Measurements from ENCODE around the gene PUM2.
"Not testable (repeated sequence)": the region's sequence is repeated elsewhere in the genome, so short reads cannot be mapped to it uniquely, and the experiment has no call there.

PUM2 gene

DNA sequence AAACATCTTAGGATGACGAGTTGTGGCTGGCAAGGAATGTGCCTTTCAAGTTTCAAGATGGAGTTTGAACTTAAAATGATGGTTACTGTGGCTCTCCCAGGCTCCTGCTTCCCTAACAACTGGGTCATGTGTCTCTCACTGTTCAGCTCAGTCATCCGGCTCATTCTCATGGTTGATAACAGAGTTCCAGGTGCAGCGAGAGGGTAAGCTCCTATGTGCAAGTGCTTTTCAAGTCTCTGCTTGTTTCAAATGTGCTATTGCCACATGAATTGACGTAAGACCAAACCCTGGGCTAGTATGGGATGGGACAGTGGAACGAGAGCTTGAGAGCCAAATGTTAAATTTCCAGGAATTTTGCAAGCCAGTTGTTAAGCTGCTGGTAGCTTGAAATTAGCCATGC, 19.5 kb upstream of the PUM2 start:
- DNase-seq, result no peak

DNA sequence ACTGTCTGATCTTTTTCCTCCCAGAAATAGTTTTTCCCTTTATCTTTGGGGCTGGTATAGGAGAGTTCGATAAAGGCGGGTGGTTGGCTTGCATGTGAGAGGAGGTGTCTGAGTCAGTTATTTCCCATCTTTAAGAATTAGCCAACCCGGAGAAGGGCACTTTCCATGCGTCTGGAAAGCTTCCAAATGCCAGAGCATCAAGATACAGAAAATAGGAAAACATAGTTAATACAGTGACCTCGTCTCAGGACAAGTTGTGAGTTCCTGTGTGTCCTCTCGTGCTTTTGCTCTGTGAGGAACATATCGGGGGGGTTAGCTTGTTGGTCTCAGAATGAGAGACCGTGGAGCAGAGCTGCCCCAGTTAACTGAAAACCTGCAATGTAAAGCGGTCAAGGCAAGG, 18.7 kb upstream of the PUM2 start:
- DNase-seq, result no peak

DNA sequence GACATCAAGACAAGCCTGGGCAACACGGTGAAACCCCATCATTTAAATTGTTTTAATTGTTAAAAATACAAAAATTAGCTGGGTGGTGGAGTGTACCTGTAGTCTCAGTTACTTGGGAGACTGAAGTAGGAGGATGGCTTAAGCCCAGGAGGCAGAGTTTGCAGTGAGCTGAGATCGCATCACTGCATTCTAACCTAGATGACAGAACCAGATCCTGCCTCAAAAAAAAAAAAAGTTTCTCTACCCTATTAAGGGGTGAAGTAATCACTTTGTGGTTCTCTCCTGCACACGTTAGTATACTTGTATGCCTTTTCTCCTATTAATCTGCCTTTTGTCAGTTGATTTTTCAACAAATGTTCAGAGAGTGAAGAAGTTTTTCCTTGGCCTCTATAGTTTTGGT, 18.1 kb upstream of the PUM2 start:
- no peak for DNase-seq

DNA sequence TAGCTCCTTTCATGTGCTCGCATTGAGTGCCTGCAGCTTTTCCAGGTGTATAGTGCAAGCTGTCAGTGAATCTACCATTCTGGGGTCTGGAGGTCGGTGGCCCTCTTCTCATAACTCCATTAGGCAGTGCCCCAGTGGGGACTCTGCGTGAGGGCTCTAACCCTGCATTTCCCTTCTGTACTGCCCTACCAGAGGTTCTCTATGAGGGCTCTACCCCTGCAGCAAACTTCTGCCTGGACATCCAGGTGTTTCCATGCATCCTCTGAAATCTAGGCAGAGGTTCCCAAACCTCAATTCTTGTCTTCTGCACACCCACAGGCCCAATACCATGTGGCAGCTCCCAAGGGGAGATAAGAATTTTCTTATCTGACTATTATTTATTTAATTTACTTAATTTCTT, 17.3 kb upstream of the PUM2 start:
- not testable (repeated sequence) for DNase-seq

DNA sequence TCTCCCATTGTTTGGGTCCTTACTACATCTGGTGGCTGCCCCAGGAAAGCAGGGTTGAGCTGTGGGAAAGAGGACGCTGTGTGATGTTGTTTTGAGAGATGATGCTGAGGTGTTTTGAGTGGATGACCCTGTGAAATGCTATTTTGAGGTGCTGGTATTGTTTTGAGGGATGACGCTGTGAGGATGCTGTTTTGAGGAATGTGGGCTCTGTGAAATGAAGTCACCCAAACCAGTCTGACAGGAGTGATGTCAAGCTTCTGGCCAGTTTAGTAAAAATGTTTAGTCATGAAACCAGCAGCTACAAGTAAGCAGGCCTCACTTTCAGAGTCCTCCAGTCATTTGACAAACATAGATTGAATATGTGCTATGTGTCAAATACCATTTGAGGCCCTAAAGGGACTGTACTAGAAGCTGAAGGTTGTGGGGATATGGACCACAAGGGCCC, 16.1 kb upstream of the PUM2 start:
- no peak for DNase-seq

DNA sequence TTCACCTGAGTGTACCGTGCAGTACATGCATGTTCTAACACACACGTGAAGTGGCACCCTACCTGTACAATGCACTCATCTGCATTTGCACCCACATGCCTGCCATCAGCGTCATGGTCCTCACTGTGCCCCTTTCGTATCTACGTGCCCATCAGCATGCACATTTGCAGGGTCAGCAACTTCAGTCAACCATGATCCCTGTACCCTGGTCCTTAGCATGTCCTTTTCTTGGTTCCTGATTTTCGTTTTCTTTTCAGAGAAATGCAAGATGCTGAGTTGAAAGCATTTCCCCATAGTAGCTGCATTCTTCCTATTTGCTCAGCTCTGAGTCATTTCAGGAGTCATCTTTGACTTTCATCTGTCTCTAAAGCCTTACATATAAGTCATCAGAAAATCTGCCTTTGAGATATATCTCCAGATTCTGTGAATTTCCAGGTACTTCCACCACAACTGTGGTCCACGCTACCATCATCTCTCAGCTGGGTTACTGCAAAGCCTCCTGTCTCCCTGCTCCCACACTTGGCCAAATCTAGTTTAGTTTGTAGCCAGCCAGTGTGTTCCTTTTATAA, 14.7 kb upstream of the PUM2 start:
- DNase-seq, result peak; percentile 89

DNA sequence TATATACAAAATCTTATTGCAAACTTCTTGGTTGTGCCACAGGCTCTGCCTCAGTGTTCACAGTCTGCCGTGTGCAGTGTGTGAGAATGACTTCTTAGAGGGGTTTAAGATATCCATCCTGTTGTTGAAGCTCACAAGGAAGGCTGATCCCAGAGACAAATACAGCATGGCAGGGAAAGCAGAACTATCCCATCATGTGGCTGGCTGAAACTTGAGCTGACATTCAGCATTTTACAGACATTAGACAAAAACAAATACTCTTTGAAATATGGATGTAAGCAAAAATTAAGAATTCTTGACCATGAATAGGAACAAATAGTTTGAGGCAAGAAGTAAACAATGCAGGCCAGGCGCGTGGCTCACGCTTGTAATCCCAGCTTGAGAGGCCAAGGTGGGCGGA, 12.9 kb upstream of the PUM2 start:
- DNase-seq, result no peak

DNA sequence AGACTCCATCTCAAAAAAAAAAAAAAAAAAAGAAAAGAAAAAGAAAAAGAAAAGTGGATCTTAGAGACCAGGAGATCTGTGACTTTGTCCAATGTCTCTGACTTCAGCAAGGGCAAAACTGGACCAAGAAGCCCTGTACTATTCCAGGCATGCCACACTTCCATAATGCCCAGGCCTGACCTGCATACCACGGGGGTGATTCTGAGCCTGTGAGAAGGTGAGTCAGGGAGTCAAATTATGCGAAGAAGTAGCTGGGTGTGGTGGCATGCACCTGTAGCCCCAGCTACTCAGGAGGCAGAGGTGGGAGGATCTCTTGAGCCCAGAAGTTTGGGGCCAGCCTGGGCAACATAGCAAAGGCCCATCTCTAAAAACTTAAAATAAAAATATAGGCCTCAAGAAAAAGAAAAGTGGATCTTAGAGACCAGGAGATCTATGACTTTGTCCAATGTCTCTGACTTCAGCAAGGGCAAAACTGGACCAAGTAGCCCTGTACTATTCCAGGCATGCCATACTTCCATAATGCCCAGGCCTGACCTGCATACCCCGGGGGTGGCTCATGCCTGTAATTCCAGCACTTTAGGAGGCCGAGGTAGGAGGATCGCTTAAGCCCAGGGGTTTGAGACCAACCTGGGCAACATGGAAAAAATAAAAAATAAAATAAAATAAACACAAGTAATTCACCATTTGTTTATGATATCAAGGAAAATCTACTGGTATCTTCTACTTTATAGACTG, 12.2 kb upstream of the PUM2 start:
- DNase-seq, result no peak

DNA sequence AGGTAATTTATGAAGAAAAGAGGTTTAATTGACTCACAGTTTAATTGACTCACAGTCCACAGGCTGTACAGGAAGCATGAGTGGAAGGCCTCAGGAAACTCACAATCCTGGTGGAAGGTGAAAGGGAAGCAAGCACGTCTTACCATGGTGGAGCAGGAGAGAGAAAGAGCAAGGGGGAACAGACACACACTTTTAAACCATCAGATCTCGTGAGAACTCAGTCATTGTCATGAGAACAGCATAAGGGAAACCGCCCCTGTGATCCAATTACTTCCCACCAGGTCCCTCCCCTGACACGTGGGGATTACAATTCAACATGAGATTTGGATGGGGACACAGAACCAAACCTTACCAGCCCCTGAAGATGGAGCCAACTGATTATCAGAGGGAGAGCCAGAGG, 11.2 kb upstream of the PUM2 start:
- peak; percentile 53 for DNase-seq

DNA sequence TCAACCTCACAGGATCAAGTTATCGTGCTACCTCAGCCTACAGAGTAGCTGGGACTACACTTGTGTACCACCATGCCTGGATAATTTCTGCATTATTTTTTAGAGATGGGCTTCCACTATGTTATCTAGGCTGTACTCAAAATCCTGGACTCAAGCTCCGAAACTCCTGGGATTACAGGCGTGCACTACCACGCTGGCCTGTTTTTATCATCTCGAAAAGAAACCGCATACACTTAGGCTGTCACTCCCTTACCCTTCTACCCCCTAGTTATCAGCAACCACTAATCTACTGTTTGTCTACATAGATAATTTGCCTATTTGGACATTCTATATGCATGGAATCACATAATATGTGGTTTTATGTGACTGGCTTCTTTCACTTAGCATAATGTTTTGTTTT, 8.5 kb upstream of the PUM2 start:
- DNase-seq, result no peak

DNA sequence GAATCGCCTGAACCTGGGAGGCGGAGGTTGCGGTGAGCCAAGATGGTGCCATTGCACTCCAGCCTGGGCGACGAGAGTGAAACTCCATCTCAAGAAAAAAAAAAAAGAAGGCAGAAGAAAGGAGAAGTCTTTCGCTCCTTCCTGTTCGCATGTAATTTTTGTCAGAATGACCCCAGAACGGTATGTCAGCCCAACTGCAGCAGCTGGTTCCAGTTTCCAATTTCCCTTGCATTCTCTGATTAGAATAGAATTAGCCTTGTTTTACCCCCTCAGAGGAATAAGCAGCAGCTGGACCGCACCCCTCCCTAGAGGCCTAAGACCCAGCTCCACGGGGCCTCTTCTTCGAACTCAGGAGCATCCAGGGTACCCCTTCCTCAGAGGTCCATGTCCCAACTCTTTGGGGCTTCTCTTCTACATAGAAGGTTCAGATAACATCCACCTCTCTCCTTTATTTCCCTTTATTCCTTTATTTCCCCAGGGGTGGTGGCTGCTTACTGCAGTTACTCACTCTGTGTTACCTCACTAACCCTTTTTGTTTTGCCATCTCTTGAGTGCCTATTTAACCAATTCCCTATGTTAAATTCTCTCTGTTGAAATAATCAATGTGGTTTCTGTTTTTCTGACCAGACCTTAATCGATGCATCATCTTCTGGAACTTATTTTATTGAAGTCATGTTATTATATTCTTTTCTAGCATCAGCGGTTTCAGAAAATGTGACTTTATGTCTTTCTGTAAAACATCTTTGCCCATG, 7.2 kb upstream of the PUM2 start:
- peak; percentile 68 for DNase-seq

DNA sequence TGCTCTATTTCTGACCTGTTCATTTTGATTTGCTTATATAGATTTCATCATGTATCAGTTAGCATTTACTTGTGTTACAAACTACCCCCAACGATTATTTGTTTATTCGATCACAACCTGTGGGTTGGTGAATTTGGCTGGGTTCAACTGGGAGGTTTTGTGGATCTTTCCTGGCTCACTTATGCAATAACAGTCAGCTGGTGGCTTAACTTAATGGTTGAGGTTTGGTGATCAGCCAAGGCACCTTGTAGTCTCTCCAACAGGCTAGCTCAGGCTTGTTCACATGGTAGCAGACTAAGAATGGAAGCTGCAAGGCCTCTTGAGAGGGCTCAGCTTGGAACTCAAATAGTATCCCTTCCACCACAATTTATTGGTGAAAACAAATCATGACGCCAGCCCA, 5.4 kb upstream of the PUM2 start:
- no peak for DNase-seq

DNA sequence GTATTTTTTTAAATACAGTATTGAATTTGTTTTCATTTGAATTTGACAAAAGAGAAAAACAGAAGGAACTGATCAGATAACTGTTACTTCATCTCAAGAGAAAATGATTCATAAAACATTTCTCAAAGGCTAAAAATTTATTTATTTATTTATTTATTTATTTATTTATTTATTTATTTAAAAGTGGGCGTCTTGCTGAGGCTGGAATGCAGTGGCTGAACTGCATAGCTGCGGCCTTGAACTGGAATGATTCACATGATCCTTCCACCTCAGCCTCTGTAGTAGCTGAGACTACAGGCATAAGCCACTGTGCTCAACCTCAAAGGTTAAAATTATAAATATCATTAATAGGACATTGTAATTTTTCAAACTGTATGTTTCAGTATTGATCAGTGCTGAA, 4.5 kb upstream of the PUM2 start:
- DNase-seq, result no peak

DNA sequence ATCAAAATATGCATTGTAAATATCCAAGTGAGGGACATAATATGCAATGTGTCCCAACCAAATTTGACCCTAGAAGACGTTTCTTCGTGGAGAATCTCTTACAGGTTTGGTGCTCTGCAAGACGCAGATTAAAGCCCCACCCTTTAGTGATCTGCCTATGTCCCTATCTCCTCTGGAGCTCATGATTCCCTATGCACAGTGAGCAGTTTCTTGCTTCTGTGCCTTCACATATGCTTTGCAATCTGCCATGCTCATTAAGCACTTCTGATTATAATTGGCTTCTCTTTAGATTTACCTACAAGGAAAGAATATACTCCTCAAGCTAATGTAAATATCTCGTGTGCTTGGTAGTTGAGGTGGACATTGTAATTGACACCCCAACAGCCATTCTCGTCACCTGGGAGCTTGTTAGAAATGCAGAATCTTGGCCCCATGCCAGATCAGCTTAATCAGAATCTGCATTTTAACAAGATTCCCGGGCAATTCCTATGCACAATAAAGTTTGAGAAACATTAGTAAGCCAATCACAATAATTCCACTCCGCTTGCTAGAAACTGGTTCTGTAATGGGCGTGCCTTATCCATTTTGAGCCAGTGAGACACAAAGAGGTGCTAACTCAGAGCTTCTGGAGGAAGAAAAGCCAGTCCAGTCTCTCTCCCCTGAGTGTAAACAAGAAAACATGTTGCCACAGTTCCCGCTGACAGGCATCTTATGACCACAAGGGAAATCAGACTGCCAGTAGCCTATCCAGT, 2.8 kb upstream of the PUM2 start:
- no peak for DNase-seq

DNA sequence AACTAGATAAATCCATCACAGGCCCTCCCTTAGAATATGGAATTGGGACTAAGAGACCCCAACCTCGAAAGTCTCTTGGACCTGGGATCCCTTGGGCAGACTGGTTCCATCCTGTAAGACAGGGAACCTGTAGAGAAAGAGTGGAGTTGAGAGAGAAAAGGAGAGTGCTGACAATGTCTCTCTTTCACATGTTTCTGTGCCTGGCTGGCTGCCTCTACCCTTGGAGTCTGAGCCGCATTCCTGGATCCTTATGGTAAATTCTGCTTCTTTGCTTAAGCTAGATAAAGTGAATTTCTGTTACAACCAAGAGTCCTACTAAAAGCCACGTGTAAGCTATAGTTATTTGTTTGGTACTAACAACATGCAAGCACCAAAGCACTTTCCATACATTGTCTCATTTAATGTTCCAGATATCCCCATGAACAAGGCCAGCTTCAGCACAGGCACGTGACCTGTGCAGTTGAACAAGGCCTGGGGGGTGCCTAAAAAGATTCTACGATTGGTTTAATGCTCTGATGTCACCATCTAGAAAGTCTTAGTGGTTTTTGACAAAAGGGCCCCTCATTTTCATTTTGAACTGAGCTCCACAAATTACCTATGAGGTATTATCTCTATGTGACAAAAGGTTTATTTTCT, 2.1 kb upstream of the PUM2 start:
- no peak for DNase-seq

DNA sequence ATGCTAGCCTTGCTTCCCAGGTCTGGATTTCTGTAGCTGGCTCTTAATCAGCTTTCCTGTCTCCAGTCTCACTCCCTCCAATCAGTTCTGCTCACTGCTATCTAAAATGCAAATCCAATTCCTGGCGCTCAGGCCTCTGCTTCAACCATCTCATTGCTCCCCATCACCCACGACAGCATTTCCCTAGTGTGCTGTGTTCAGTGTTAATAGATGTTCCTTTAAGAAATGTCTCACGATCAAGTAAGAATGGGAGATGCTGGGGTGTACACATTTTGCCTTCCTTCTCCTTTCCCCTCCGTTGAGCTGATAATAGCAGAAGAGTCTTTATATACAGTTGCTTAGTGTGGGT, 1.6 kb upstream of the PUM2 start:
- DNase-seq, result no peak

DNA sequence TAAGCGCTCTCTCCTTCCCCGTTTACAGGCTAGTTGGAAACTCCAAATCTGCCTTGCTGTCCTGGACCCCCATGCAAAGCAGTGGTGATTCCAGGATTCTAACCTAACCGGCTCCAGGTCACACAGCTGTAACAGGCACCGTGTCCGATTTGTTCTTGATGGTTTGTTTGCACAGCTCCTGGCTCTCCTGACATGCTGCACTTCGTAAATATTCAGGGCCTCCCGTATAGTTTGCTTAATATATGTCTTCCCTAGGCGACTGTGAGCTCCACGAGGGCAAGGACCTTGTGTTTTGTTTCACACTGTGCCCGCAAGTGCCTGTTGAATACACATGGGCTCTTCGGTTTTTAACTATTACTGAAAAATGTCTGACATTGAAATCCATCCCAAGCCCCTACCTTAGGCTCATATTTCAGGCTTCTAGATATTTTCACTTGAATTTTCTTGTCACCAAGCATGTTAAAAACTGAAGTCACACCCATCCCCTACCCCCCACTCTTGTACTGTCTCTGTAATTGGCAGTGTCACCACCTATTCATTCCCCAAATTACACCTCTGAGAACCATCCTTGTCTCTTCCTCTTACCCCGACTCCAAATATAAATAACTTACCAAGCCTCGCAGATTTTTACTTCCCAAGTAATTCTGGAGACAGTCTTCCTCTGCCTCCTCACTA, 1.0 kb upstream of the PUM2 start:
- no peak for DNase-seq

DNA sequence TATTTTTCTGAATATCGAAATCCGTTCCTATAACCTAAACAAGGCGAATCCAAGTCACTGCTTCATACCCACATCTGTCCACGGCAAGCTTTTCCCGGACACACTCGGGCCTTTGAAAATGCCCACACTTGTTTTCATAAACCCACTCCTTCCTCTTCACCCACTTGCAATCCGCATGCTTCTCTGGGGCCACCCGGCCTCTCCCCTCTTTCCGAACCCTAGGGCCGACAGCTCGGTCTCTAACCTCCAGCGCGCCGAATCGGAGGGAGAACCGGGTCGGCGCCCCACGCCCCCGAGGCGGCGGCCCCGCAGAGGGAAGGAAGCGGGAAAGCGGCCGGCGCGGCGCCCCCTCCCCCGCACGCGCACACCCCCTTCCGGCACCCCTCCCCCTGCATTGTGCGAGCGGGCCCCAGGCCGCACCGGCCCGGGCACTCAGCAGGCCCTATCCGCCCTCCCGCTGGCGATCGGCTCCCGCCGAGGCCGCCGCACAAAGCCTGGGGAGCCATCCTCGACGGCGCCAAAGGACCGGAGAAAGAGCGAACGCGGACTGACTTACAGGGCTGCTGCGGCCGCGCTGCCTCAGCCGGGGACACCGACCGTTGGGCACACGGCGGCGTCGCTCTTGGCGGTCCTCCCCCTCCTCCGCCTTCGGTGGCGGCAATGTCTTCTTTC, 467 bp downstream of the PUM2 start:
- DNase-seq, result peak; percentile 48

DNA sequence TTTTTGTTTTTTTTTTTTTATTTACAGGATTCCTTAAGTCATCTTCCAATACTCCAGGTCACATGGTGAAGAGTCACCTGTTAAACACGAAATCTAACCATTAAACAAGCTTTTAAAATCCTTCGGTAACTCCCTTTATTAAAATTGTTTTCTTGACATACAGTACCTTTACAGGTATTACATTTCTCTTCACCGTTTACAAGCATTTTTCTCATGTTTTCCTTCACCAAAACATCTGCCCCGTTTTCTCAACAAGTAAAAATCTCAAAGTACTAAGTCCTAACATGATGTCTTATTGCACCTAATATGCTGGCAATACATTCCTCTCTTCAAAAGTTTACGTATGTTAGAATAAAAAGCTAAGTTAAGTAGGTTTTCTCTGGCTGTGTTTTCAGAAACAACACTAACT, 1.1 kb downstream of the PUM2 start:
- no peak for DNase-seq

DNA sequence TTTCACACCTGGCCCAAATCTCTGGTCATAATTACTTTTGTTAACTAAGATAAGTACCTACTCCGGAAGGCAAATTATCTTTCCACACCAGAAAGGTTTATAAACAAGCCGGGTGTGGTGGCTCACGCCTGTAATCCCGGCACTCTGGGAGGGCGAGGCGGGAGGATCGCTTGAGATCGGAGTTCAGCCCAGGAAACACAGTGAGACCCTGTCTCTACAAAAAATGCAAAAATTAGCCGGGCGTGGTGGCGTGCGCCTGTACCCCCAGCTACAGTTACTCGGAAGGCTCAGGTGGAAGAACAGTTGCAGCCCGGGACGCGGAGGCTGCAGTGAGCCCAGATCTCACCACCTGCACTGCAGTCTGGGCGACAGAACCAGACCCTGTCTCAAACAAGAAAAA, 2.1 kb downstream of the PUM2 start:
- no peak for DNase-seq

DNA sequence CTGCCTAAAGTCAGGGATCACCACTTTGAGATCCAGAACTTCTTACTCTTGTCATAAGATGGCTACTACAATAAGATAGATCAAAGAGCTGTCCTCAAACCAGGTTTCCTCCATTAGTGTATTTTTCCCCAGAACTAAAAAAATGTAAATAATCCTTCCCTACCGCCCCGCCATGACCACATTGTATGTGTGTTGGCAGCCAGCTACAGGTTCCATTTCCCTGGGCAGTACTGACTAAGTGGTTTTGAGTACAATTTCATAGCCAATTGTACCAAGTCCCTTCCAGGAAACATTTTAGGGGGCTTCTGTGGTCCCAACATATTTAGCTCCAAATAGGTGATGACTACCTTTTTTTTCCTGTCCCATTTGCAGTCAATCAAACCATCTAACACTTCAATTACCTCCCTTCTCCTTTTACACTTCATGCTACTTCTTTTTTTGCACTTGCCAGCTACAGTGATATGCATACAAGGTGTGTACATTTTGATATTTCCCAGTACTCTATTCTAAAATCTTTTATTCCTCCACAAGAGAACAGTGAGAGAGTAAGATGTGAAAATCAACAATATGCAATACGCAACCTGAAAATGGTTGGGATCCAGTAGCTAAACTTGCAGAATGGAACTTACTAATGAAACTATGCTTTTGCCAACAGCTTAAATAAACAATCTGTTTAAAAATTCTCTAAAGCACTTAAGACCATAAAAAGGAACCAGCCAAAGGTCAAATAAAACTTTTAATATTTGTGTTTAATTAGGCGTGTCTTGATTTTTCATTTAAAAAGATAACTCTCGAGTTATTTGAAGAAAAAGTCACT, 3.9 kb downstream of the PUM2 start:
- no peak for DNase-seq
